Hepatocyte (in vitro differentiated cells): ENCODE results near the gene CDC23. TPM values are rescaled to one million over a fixed set of nuclear protein-coding genes. Genes with fewer than 3 reads are reported as not detected.
"Not testable (repeated sequence)": the region's sequence is repeated elsewhere in the genome, so short reads cannot be mapped to it uniquely, and the experiment has no call there.

Experiments used
- DNase-seq: peaks from one replicate; pipeline ENCODE4 v3.0.0-alpha.2; 2016; ENCODE audit warnings: low spot score
- H2AFZ ChIP-seq: fragments of 200-600 bp; sonication (generic); 2 replicates; pipeline ENCODE4 v1.6.0; 2016; ENCODE audit warnings: antibody characterized with exemption, mild to moderate bottlenecking
- H3K27ac ChIP-seq: fragments of 200-600 bp; sonication (generic); 2 replicates; pipeline ENCODE4 v1.5.1; 2016; ENCODE audit warnings: mild to moderate bottlenecking
- H3K27me3 ChIP-seq: fragments of 200-600 bp; sonication (generic); 2 replicates; pipeline ENCODE4 v1.6.1; 2016
- H3K36me3 ChIP-seq: fragments of 200-600 bp; sonication (generic); replicated peaks from 2 replicates; pipeline ENCODE4 v1.5.1; 2016; ENCODE audit warnings: low read depth; ENCODE audit not compliant: insufficient read depth
- H3K4me1 ChIP-seq: fragments of 200-600 bp; sonication (generic); 2 replicates; pipeline ENCODE4 v1.5.1; 2016; ENCODE audit warnings: mild to moderate bottlenecking, moderate library complexity; ENCODE audit not compliant: insufficient read depth
- H3K4me2 ChIP-seq: fragments of 200-600 bp; sonication (generic); 2 replicates; pipeline ENCODE4 v1.6.0; 2016
- H3K4me3 ChIP-seq: fragments of 200-600 bp; sonication (generic); 2 replicates; pipeline ENCODE4 v1.5.1; 2016; ENCODE audit warnings: mild to moderate bottlenecking
- H3K79me2 ChIP-seq: fragments of 200-600 bp; sonication (generic); 2 replicates; pipeline ENCODE4 v1.6.0; 2017; ENCODE audit warnings: mild to moderate bottlenecking
- H3K9me2 ChIP-seq: fragments of 200-600 bp; sonication (generic); replicated peaks from 2 replicates; pipeline ENCODE4 v1.6.0; 2017; ENCODE audit warnings: mild to moderate bottlenecking; ENCODE audit not compliant: insufficient read depth
- H3K9me3 ChIP-seq: fragments of 200-600 bp; sonication (generic); 2 replicates; pipeline ENCODE4 v1.5.1; 2016; ENCODE audit warnings: low read depth, mild to moderate bottlenecking
- H4K20me1 ChIP-seq: fragments of 200-600 bp; sonication (generic); 2 replicates; pipeline ENCODE4 v1.6.0; 2016; ENCODE audit warnings: mild to moderate bottlenecking; ENCODE audit not compliant: insufficient read depth, poor library complexity, severe bottlenecking
- EZH2 ChIP-seq: fragments of 200-600 bp; sonication (generic); IDR thresholded peaks from 2 replicates; pipeline ENCODE4 v1.6.1; 2016; ENCODE audit warnings: antibody characterized with exemption, mild to moderate bottlenecking, borderline replicate concordance
- EZH2phosphoT487 ChIP-seq: fragments of 200-600 bp; sonication (generic); IDR thresholded peaks from one replicate; pipeline ENCODE4 v1.6.1; 2018; ENCODE audit warnings: antibody characterized with exemption, mild to moderate bottlenecking, low read depth, moderate library complexity; ENCODE audit not compliant: unreplicated experiment, severe bottlenecking
- WGBS: methylation state at CpG from one replicate; pipeline ENCODE4 v1.1.6; 2016; ENCODE audit warnings: low lambda C conversion rate; ENCODE audit errors: missing lambda C conversion rate; 5-methylcytosine and 5-hydroxymethylcytosine counted together
- polyA plus RNA-seq: library from polyadenylated mRNA; unstranded; fragments of >200 nt; fragmentation: Nextera tagmentation; extraction: Ambion mirVana; gene quantifications from 2 replicates; pipeline ENCODE4 v1.2.1, GENCODE V29; 2016
- total RNA-seq: library from RNA; depleted of rRNA; stranded (reverse); fragments of >200 nt; gene quantifications from 2 replicates; pipeline ENCODE4 v1.2.3, GENCODE V29; 2014
- TF ChIP-seq, protein P1 (sequence below): fragments of 200-600 bp; sonication (generic); IDR thresholded peaks from 2 replicates; pipeline ENCODE4 v1.5.1; 2016; ENCODE audit warnings: antibody characterized with exemption, mild to moderate bottlenecking; ENCODE audit not compliant: poor library complexity

The CDC23 gene
- total and polyA plus RNA-seq, 2 experiments from 2014 or later: 33.2 to 35.0 TPM

DNA sequence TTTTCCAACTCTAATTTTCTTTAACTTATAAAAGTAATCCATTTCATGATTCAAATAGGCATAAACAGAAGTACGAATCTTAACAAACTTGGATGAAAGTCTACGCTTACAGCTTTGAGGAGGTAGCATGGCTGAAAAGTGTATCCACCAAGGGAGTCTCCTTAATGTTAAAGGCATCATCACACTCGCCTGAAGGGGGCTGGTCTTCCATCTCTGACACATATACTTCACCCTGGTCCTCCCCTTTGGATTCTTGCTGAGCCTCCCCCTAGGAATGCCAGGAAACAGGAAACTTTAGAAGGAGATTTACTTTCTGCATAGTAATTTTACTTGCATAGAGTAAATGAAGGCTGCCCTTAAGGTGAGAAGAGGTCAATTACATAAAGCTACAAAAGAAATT, 63.6 kb downstream of the CDC23 start:
- 47% methylated on average over 3 of the region's 3 CpGs for WGBS

DNA sequence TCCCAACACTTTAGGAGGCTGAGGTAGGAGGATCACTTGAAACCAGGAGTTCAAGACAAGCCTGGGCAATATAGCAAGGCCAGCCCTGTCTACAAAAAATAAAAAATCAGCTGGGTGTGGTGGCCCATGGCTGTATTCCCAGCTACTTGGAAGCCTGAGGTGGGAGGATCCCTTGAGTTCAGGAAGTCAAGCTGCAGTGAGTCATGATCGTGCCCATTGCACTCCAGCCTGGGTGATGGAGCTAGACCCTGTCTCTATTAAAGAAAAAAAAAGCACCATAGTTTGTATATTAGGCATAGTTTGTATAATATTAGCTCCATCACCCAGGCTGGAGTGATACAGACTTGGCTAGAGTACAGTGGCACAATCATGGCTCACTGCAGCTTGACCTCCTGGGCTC, 64.3 kb downstream of the CDC23 start:
- no peaks in the 10 kb centered on the region for H3K79me2 ChIP-seq
- no peaks in the 10 kb centered on the region for H3K9me3 ChIP-seq
- H3K27me3 ChIP-seq: no peaks in the 10 kb centered on the region
- H3K4me1 ChIP-seq: no peaks in the 10 kb centered on the region
- 92% methylated on average over 1 of the region's 1 CpG for WGBS
- no peak overlapping the region for H2AFZ ChIP-seq
- no peaks in the 10 kb centered on the region for H3K9me2 ChIP-seq
- no peaks in the 10 kb centered on the region for H4K20me1 ChIP-seq
- no peaks in the 10 kb centered on the region for H3K36me3 ChIP-seq
- DNase-seq: no peak
- no peak overlapping the region for H3K4me3 ChIP-seq
- H3K4me2 ChIP-seq: no peak overlapping the region
- H3K27ac ChIP-seq: no peak overlapping the region
- TF ChIP-seq EZH2phosphoT487 (no peak), EZH2 (no peak)
- TF ChIP-seq, protein P1, sequence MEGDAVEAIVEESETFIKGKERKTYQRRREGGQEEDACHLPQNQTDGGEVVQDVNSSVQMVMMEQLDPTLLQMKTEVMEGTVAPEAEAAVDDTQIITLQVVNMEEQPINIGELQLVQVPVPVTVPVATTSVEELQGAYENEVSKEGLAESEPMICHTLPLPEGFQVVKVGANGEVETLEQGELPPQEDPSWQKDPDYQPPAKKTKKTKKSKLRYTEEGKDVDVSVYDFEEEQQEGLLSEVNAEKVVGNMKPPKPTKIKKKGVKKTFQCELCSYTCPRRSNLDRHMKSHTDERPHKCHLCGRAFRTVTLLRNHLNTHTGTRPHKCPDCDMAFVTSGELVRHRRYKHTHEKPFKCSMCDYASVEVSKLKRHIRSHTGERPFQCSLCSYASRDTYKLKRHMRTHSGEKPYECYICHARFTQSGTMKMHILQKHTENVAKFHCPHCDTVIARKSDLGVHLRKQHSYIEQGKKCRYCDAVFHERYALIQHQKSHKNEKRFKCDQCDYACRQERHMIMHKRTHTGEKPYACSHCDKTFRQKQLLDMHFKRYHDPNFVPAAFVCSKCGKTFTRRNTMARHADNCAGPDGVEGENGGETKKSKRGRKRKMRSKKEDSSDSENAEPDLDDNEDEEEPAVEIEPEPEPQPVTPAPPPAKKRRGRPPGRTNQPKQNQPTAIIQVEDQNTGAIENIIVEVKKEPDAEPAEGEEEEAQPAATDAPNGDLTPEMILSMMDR: no peak

More for the DNA sequence above, 63.6 kb downstream of the CDC23 start:
- Histone ChIP-seq H3K9me3 (no peaks in the 10 kb centered on the region), H3K36me3 (no peaks in the 10 kb centered on the region), H3K27ac (no peak overlapping the region), H3K4me1 (no peaks in the 10 kb centered on the region), H2AFZ (no peak overlapping the region), H3K4me3 (no peak overlapping the region), H4K20me1 (no peaks in the 10 kb centered on the region), H3K9me2 (no peaks in the 10 kb centered on the region), H3K4me2 (no peak overlapping the region), H3K79me2 (no peaks in the 10 kb centered on the region), H3K27me3 (no peaks in the 10 kb centered on the region)
- TF ChIP-seq, protein P1: no peak
- TF ChIP-seq EZH2phosphoT487: no peak
- TF ChIP-seq EZH2: no peak
- no peak for DNase-seq

DNA sequence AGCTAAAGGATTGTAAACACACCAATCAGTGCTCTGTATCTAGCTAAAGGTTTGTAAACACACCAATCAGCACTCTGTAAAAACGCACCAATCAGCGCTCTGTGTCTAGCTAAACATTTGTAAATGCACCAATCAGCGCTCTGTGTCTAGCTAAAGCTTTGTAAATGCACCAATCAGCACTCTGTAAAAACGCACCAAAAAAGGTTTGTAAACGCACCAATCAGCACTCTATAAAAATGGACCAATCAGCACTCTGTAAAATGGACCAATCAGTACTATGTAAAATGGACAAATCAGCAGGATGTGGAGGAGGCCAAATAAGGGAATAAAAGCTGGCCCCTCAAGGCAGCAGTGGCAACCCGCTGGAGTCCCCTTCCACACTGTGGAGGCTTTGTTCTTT, 69.5 kb downstream of the CDC23 start:
- not testable (repeated sequence) for H3K4me1 ChIP-seq, H3K9me2 ChIP-seq, H3K4me3 ChIP-seq, DNase-seq, H3K27ac ChIP-seq, H3K79me2 ChIP-seq, H2AFZ ChIP-seq, H3K4me2 ChIP-seq, H3K9me3 ChIP-seq, H3K27me3 ChIP-seq, H3K36me3 ChIP-seq, H4K20me1 ChIP-seq
- 88% methylated on average over 6 of the region's 6 CpGs for WGBS

GRCh38 chr5:138141734-138142133, 71.4 kb downstream of the CDC23 start:
- H3K9me2 ChIP-seq: no peaks in the 10 kb centered on the region
- H4K20me1 ChIP-seq: no peaks in the 10 kb centered on the region
- H3K79me2 ChIP-seq: no peaks in the 10 kb centered on the region
- no peak overlapping the region for H3K4me2 ChIP-seq
- H2AFZ ChIP-seq: no peak overlapping the region
- 67% methylated on average over 1 of the region's 1 CpG for WGBS
- TF ChIP-seq EZH2 (no peak), EZH2phosphoT487 (no peak)
- TF ChIP-seq, protein P1: no peak
- no peak for DNase-seq
- H3K27ac ChIP-seq: no peak overlapping the region
- no peaks in the 10 kb centered on the region for H3K27me3 ChIP-seq
- H3K36me3 ChIP-seq: no peaks in the 10 kb centered on the region
- H3K4me1 ChIP-seq: no peaks in the 10 kb centered on the region
- H3K4me3 ChIP-seq: no peak overlapping the region
- no peaks in the 10 kb centered on the region for H3K9me3 ChIP-seq
